Activated CD8-positive, alpha-beta T cell treated with anti-CD3 and anti-CD28 coated beads for 36 hours (primary cell): ENCODE measurements around the gene C1orf216. TPM values are rescaled to one million over a fixed set of nuclear protein-coding genes. Genes with fewer than 3 reads are reported as not detected.
"Not testable (repeated sequence)": the region's sequence is repeated elsewhere in the genome, so short reads cannot be mapped to it uniquely, and the experiment has no call there.

Experiments
- ATAC-seq: fragments of 200-7000 bp; cut with Tn5 transposase; one replicate; pipeline ENCODE4 v1.10.0; 2021; ENCODE audit warnings: mild to moderate bottlenecking, moderate library complexity
- CTCF ChIA-PET: fragments of 350-600 bp; sonication (Branson Sonifier 250); formaldehyde crosslinking; loops from one replicate; lab custom pipeline; 2021; ENCODE audit warnings: antibody characterized with exemption; lab: Charles Lee
- POLR2A ChIA-PET: fragments of 350-600 bp; sonication (Branson Sonifier 250); formaldehyde crosslinking; loops from one replicate; lab custom pipeline; 2021; ENCODE audit warnings: antibody characterized with exemption; lab: Charles Lee
- DNase-seq: peaks from one replicate; pipeline ENCODE4 v3.0.0-alpha.2; 2020
- H3K27ac Mint-ChIP-seq: one replicate; pipeline ENCODE4 v1.8.0; 2021; ENCODE audit warnings: mild to moderate bottlenecking, mixed read lengths
- H3K27me3 Mint-ChIP-seq: one replicate; pipeline ENCODE4 v1.8.0; 2021; ENCODE audit warnings: mixed read lengths
- H3K36me3 Mint-ChIP-seq: one replicate; pipeline ENCODE4 v1.8.0; 2021; ENCODE audit warnings: low read depth, mixed read lengths
- H3K4me1 Mint-ChIP-seq: one replicate; pipeline ENCODE4 v1.8.0; 2021; ENCODE audit warnings: low read depth, mixed read lengths
- H3K4me3 Mint-ChIP-seq: one replicate; pipeline ENCODE4 v1.8.0; 2021; ENCODE audit warnings: mild to moderate bottlenecking, moderate library complexity, mixed read lengths
- H3K9me3 Mint-ChIP-seq: one replicate; pipeline ENCODE4 v1.8.0; 2021; ENCODE audit warnings: mixed read lengths
- CTCF ChIP-seq: fragments of 200-600 bp; IDR thresholded peaks from one replicate; pipeline ENCODE4 v1.8.0; 2022; ENCODE audit warnings: antibody characterized with exemption, mild to moderate bottlenecking
- intact Hi-C: fragments of 100-400 bp; cut with micrococcal nuclease; formaldehyde crosslinking; loops from one replicate; pipeline ENCODE4 v1.10.0; 2022
- total RNA-seq, 2 experiments: library from RNA; stranded (reverse); gene quantifications; one replicate each; pipeline ENCODE4 v1.2.3, GENCODE V29; 2021

The C1orf216 gene
- total RNA-seq, 2 experiments from 2014 or later, result 10.4 to 11.0 TPM

GRCh38 chr1:35715568-35716002, 3.1 kb downstream of the C1orf216 start:
- H3K27me3 Mint-ChIP-seq, result no peaks in the 10 kb centered on the region
- CTCF ChIA-PET, result interaction anchor here (0.6 to 8.9 kb wide), 34 partner anchors 11 to 514 kb away, joined by 3 to 131 read pairs (median 6); partner anchors contain the start of genes CLSPN and TFAP2E
- H3K36me3 Mint-ChIP-seq, result peaks cover 14% of the 10 kb centered on the region
- DNase-seq, result peak; percentile 85
- POLR2A ChIA-PET, result interaction anchor here (0.8 to 2.2 kb wide), 10 partner anchors 8 to 265 kb away, joined by 3 to 6 read pairs (median 4); partner anchors contain the start of genes CLSPN and TFAP2E
- no peak overlapping the region for H3K27ac Mint-ChIP-seq
- peaks cover 30% of the 10 kb centered on the region for H3K4me1 Mint-ChIP-seq
- intact Hi-C loops, result loop anchor here (5.0 kb wide), 1 partner anchor 143 kb away; the partner anchor contains the start of gene TFAP2E
- TF ChIP-seq CTCF, result peak; percentile 96
- peak overlapping the region; percentile 30 for H3K4me3 Mint-ChIP-seq
- H3K9me3 Mint-ChIP-seq, result no peaks in the 10 kb centered on the region
- ATAC-seq, result peak; percentile 60

GRCh38 chr1:35714921-35715567, 3.6 kb downstream of the C1orf216 start:
- POLR2A ChIA-PET, result interaction anchor here (0.9 to 2.2 kb wide), 7 partner anchors 7 to 265 kb away, joined by 3 to 5 read pairs (median 4); partner anchors contain the start of gene TFAP2E

GRCh38 chr1:35711098-35711497, 7.6 kb downstream of the C1orf216 start:
- Mint-ChIP-seq H3K4me1 (peaks cover 25% of the 10 kb centered on the region), H3K36me3 (peaks cover 14% of the 10 kb centered on the region), H3K27me3 (peaks cover 23% of the 10 kb centered on the region)
- H3K27ac Mint-ChIP-seq, H3K4me3 Mint-ChIP-seq, H3K9me3 Mint-ChIP-seq, POLR2A ChIA-PET, intact Hi-C loops, ATAC-seq, DNase-seq: not testable (repeated sequence)
- CTCF ChIA-PET, result interaction anchor here (8.9 kb wide), 1 partner anchor 17 kb away, joined by 131 read pairs; no protein-coding TSS in a partner anchor

More at GRCh38 chr1:35714921-35715567, 3.6 kb downstream of the C1orf216 start:
- no peak for TF ChIP-seq CTCF
- Mint-ChIP-seq H3K9me3 (no peaks in the 10 kb centered on the region), H3K4me1 (peaks cover 30% of the 10 kb centered on the region), H3K27me3 (no peaks in the 10 kb centered on the region), H3K36me3 (peaks cover 14% of the 10 kb centered on the region), H3K27ac (peak overlapping the region; percentile 10), H3K4me3 (no peak overlapping the region)
- DNase-seq, result no peak
- CTCF ChIA-PET, result interaction anchor here (0.6 to 8.9 kb wide), 31 partner anchors 11 to 266 kb away, joined by 3 to 131 read pairs (median 6); partner anchors contain the start of genes CLSPN and TFAP2E
- no peak for ATAC-seq
- intact Hi-C loops, result loop anchor here (5.0 kb wide), 1 partner anchor 143 kb away; the partner anchor contains the start of gene TFAP2E

GRCh38 chr1:35708952-35709351, 9.7 kb downstream of the C1orf216 start:
- no peak overlapping the region for H3K4me3 Mint-ChIP-seq
- no peak overlapping the region for H3K27ac Mint-ChIP-seq
- no peak for ATAC-seq
- DNase-seq, result no peak
- ChIA-PET CTCF (no interaction called here), POLR2A (interaction anchor here (2.6 kb wide), 1 partner anchor 9 kb away, joined by 6 read pairs; the partner anchor contains the start of gene C1orf216)
- no peaks in the 10 kb centered on the region for H3K9me3 Mint-ChIP-seq
- peaks cover 31% of the 10 kb centered on the region for H3K27me3 Mint-ChIP-seq
- peaks cover 16% of the 10 kb centered on the region for H3K4me1 Mint-ChIP-seq
- TF ChIP-seq CTCF, result no peak
- intact Hi-C loops, result no loop called here
- H3K36me3 Mint-ChIP-seq, result peaks cover 3% of the 10 kb centered on the region

- Mint-ChIP-seq H3K36me3 (no peaks in the 10 kb centered on the region), H3K4me1 (peaks cover 16% of the 10 kb centered on the region), H3K27ac (no peak overlapping the region), H3K4me3 (peak overlapping the region; percentile 36), H3K9me3 (no peaks in the 10 kb centered on the region), H3K27me3 (peaks cover 31% of the 10 kb centered on the region)
- TF ChIP-seq CTCF, result no peak
- DNase-seq, result peak; percentile 54
- intact Hi-C loops, result no loop called here
- ChIA-PET CTCF (interaction anchor here (2.4 kb wide), 1 partner anchor 16 kb away, joined by 9 read pairs; no protein-coding TSS in a partner anchor), POLR2A (interaction anchor here (1.5 to 2.6 kb wide), 2 partner anchors 7 to 9 kb away, joined by 5 to 6 read pairs; partner anchors contain the start of gene C1orf216)
- ATAC-seq, result peak; percentile 66
Measured at GRCh38 chr1:35708441-35708921, 10.2 kb downstream of the C1orf216 start.
